Activated T-cell treated with anti-CD3 and anti-CD28 coated beads, Interleukin-2, amount 50 U/mL, for 48 hours (primary cell): ENCODE data around the gene ERBB4.
"Not testable (repeated sequence)": the region's sequence is repeated elsewhere in the genome, so short reads cannot be mapped to it uniquely, and the experiment has no call there.

Experiments used
- DNase-seq, 2 experiments: peaks; one replicate each; pipeline ENCODE4 v3.0.0-alpha.2; 2020

The ERBB4 gene

DNA sequence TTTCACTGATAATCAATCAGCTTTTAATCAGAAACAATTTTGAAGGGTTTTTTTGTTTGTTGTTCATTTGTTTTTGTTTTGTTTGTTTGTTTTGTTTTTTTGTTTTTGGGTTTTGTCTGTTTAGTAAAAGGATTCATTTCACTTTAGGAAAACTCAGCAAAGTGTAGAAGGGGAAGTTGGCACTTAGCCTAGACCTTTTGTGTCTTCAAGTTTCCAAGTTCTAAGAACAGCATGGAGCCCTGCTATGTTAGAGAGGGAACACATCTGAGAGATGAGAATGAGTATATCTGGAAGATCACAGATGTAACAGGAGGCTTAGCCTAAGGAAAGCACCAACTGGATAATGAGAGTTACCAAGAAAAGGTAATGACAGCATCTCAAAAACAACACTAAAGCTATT lies 501.5 kb downstream of the ERBB4 start:
- no peak for DNase-seq

GRCh38 chr2:212034841-212035585 lies 503.6 kb downstream of the ERBB4 start:
- no peak for DNase-seq

DNA sequence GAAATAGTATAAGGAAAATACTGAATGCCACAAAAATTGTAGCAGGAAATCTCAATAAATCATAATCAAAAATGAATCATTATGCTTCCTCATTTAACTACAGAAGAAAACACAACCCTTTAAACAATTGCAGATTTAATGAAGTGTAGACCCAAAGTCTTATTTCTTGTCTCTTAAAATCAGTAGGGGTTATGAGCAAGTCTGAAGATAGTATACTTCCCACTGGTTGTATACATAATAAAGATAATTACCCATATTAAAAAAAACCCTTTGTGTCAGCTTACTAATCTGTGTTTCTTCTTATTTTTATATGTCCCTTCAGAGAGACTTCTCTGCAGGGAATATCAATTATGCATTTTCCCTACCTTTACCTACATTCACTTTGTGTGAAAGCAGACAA lies 504.7 kb downstream of the ERBB4 start:
- no peak for DNase-seq

DNA sequence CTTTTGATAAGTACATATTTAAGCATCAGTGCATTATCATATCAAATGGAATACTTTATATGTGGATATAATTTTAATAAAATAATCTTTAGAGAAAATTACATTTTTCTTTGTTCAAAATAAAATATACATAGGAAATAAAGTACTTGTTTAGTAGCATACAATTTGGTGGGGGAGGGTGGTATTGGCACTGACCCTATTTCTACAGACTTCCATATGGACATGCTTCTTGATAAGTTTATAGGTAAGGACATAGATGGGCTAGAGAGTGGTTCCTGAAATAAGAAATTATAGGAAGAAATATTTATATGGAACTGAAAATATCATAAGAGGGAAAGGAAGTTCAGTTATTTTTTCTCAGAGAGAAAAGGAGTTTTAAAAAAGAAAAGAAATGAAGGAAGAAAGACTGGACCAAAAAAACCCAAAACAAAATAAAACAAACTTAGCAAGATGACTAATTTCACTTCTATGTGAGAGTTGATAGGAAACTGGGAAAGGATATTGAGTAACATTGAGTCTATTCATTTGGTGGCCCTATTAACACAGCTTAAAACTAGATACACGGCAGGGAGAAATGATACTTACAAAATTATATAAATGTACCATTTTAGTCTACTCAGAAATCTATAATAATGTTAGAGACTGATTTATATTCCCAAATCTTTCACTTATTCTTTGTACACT lies 505.9 kb downstream of the ERBB4 start:
- no peak for DNase-seq

DNA sequence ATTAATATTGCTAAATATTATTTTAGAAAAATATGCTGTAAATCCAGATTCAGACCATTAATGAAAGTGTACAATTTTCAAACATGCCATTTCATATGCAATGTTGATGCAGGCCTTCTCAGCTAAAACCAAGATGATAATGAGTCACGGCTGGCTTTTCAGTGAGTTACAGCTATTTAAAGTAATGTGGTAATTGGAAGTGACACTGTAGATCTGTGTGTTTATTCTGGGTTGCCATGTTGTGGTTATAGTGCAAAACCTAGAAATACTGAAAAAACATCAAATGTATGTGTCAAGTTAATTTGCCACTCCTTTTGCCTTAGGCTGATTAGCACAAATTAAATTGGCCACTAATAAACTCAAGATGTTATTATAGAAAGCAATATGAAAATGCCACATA lies 506.6 kb downstream of the ERBB4 start:
- no peak for DNase-seq

- no peak for DNase-seq
Observed at GRCh38 chr2:212030709-212031108, 507.9 kb downstream of the ERBB4 start.

DNA sequence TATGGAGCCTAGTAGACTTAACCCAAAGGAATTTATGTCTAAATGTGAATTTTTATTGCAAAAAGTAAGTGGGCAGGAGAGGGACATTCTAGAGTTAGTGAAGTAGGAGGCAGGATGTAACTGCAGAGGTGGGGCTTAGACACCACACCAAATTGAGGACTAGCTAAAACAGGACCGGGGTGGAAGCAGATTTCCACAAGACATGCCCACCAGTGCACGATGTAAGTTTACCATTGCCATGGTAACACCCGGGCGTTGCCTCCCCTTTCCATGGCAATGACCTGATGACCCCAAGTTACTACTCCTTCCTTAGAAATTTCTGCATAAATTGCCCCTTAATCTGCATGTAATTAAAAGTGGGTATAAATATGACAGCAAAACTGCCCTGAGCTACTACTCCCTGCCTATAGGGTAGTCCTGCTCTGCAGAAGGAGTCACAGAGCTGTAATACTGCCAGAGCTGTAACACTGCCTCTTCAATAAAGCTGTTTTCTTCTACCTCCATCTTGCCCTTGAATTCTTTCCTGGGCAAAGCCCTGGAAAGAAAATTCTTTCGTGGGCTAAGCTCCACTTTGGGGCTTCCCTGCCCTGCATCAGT lies 509.7 kb downstream of the ERBB4 start:
- no peak for DNase-seq

- DNase-seq = no peak
Observed at GRCh38 chr2:212027681-212028628, 510.6 kb downstream of the ERBB4 start.

DNA sequence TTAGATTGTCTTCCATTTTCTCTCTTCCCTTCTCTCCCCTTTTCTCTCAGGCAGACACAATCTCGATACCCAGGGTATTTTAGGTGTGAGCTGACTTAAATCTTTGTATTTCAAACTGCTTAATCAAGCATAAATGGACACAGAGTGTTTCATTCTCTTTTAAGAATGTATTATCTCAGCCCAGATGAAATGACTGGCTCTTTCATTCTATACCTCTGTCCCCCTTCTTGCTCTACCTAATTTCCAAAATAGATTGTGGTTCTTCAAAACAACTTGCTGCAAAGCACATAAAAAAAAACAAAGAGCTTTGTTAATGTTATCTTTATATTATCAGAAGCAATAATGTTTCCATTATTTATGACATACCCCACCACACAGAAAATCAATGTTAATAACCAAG lies 514.6 kb downstream of the ERBB4 start:
- no peak for DNase-seq

DNA sequence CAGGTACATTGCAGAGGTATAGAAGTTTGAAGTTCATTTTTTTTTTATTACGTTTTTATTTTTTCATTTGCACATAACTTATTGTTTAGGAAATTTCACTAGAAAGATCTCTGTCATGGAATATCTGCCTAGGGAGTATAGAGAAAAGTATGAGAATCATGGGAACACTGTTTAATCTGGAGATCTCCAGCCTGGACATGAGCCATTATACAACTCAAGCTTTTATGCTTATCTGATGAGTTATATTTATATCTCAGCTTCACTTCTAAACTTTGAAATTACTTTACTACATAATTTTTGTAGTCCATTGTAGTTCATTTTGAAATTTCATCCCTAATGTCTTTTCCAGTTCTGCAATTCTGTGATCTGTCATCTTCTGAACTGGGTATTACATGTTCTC lies 515.6 kb downstream of the ERBB4 start:
- no peak for DNase-seq

GRCh38 chr2:212021947-212022346 lies 516.7 kb downstream of the ERBB4 start:
- no peak for DNase-seq

GRCh38 chr2:212015588-212015987 lies 523.0 kb downstream of the ERBB4 start:
- DNase-seq = no peak

DNA sequence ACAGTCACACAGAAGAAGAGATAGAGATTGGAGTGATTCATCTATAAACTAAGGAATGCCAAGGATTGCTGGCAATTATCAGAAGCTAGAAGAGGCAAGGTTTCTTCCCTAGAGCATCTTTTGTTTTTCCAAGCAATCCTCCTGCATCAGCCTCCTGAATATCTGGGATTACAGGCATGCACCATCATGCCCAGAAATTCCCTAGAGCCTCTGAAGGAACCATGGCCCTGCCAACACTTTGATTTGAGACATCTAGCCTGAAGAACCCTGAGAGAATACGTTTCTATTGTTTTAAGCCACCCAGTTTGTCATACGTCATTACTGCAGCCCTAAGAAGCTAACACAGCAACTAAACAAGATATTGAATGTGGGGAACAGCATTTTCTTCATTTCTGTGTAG lies 525.0 kb downstream of the ERBB4 start:
- no peak for DNase-seq

DNA sequence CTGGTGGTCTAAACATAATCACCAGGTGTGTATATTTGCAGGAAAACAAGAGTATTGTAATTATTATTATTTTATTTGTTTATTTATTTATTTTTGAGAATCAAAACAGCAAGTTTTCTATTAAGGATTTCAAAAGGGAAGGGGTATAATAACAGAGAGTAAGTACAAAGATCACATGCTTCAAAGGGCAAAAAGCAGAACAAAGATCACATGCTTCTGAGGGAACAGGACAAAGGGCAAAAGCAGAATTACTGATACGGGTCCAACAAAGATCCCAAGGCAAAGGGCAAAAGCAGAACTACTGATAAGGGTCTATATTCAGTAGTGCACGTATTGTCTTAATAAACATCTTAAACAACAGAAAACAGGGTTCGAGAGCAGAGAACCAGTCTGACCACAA lies 528.3 kb downstream of the ERBB4 start:
- DNase-seq = not testable (repeated sequence)

DNA sequence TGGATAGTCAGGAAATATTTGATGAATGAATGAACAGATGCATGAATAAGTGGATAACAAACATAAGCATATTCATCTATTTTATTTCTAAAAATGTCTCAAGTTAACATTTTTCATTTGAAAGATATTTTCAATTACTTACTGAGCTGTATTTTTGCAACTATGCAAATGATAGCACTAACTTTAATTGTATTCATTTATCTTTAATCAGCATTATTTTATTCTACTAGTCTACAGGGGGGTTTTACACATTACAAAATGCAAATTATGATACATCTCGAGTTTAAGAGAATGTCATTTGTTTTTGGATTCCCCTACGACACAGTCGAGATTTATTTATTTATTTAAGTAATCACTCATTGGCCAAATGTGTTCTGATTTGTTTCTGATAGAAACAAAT lies 530.6 kb downstream of the ERBB4 start:
- DNase-seq = no peak

GRCh38 chr2:212005085-212005671 lies 533.4 kb downstream of the ERBB4 start:
- DNase-seq = no peak

GRCh38 chr2:212001325-212001724 lies 537.3 kb downstream of the ERBB4 start:
- DNase-seq = no peak

- DNase-seq = no peak
Observed at GRCh38 chr2:211996857-211997256, 541.7 kb downstream of the ERBB4 start.

DNA sequence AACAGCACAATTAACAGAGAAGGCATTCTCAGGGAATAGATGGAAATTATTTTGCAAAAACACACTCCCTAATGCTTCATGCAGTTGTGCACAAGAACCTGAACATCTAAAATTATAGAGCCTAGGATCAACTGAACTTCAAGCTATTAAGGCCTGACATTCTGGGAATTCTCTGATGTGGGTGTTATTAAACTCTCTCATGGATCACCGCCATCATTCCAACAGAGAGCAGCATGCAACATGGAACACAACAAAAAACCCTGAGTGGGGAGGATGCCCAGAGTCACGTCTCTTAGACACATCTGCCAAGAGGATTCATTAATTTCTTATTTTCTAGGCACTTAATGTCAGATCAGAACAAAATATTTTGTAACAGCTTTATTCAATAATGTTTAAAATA lies 543.8 kb downstream of the ERBB4 start:
- DNase-seq = no peak

GRCh38 chr2:211990335-211990734 lies 548.3 kb downstream of the ERBB4 start:
- no peak for DNase-seq

- DNase-seq = no peak
Observed at GRCh38 chr2:211986313-211986712, 552.3 kb downstream of the ERBB4 start.

- no peak for DNase-seq
Observed at GRCh38 chr2:211985393-211985792, 553.2 kb downstream of the ERBB4 start.

DNA sequence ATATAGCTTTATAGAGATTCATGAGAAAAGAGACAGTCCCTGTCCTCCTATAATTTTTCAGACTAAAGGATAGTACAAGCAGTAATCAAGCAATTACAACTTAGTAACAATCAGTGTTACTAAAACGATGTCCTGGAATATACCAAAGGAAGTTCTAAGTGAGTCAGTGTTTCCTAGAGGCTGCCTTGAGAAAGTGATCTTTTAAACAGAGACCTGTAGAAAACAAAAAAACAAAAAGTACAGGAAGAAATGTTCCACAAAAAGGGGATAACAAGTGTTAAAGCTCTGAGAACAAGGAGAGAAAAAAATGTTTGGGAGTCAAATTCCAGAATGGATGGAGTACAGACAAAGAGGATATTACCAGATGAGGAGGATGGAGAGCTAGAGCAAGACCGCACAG lies 556.4 kb downstream of the ERBB4 start:
- DNase-seq = no peak
